Astrocyte (in vitro differentiated cells and primary cell): ENCODE results near the gene RPGRIP1L.

ENCODE experiments used
- EZH2 ChIP-seq: IDR thresholded peaks from 2 replicates; pipeline ENCODE4 v1.6.1; 2012; ENCODE audit warnings: mild to moderate bottlenecking, low read length, inconsistent platforms; ENCODE audit not compliant: insufficient read depth
- TF ChIP-seq, protein P1 (sequence below): IDR thresholded peaks from 2 replicates; pipeline ENCODE4 v1.5.1; 2011; ENCODE audit warnings: low read depth, mild to moderate bottlenecking, inconsistent platforms, low read length, moderate library complexity; ENCODE audit not compliant: insufficient read depth

DNA sequence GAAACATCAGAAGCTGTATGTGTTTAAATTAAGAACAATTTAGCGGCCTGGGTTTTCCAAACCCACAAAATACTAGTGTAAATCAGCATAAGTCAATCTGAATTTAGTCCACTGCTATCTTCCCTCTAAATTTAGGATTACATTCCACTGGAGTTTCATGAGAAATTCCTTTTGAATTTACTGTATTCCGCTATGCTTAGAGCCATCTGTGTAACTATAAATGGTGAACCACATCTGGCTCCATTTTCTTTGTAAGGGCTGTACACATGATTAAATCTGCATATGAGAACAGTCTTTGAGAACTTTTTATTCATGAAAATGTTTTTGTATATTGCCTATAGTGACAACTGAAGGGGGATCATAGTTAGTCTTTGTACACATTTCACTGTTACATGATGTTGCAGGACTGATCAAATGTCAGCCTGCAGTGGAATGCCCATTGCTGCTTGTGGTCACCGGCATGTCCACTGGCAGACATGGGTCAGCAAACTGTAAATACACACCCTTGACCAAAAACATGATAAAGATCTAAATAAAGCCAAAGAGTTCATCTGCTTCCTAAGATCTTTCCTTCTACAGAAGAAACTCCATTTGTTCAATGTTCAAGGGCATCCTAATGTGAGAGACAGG lies 36.8 kb downstream of the RPGRIP1L start:
- TF ChIP-seq, protein P1, sequence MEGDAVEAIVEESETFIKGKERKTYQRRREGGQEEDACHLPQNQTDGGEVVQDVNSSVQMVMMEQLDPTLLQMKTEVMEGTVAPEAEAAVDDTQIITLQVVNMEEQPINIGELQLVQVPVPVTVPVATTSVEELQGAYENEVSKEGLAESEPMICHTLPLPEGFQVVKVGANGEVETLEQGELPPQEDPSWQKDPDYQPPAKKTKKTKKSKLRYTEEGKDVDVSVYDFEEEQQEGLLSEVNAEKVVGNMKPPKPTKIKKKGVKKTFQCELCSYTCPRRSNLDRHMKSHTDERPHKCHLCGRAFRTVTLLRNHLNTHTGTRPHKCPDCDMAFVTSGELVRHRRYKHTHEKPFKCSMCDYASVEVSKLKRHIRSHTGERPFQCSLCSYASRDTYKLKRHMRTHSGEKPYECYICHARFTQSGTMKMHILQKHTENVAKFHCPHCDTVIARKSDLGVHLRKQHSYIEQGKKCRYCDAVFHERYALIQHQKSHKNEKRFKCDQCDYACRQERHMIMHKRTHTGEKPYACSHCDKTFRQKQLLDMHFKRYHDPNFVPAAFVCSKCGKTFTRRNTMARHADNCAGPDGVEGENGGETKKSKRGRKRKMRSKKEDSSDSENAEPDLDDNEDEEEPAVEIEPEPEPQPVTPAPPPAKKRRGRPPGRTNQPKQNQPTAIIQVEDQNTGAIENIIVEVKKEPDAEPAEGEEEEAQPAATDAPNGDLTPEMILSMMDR: no peak
- TF ChIP-seq EZH2: no peak
